Measurements from ENCODE around the gene SCN8A. TPM values are rescaled to one million over a fixed set of nuclear protein-coding genes. Genes with fewer than 3 reads are reported as not detected.

The SCN8A gene
- total RNA-seq, 3 donors from 2014 or later (not counting 1 experiment from before 2014, with no cell fraction given): 0.42 to 0.66 (median 0.65) TPM

DNA sequence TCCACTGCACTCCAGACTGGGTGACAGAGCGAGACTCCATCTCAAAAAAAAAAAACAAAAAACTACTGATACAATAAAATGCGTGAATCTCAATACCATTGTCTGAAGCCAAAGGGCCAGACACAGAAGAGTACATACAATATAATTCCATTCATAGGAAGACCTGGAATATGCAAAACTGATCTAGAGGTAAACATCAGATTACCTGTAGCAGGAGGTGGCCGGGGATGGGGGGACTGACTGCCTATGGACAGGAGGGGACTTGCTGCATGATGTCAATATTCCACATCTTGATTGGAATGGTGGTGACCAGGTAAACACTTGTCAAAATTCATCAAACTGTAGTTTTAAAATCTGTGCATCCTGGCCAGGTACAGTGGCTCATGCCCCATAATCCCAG, 270.0 kb downstream of the SCN8A start:
- intact Hi-C loops (cut with micrococcal nuclease): no loop called here
- no peaks in the 10 kb centered on the region for H3K36me3 ChIP-seq (ENCODE audit: control insufficient read depth, insufficient read depth, low read length)
- H3K4me1 ChIP-seq (ENCODE audit: control insufficient read depth, insufficient read depth, low read length): peaks cover 15% of the 10 kb centered on the region
- TF ChIP-seq, protein P1, sequence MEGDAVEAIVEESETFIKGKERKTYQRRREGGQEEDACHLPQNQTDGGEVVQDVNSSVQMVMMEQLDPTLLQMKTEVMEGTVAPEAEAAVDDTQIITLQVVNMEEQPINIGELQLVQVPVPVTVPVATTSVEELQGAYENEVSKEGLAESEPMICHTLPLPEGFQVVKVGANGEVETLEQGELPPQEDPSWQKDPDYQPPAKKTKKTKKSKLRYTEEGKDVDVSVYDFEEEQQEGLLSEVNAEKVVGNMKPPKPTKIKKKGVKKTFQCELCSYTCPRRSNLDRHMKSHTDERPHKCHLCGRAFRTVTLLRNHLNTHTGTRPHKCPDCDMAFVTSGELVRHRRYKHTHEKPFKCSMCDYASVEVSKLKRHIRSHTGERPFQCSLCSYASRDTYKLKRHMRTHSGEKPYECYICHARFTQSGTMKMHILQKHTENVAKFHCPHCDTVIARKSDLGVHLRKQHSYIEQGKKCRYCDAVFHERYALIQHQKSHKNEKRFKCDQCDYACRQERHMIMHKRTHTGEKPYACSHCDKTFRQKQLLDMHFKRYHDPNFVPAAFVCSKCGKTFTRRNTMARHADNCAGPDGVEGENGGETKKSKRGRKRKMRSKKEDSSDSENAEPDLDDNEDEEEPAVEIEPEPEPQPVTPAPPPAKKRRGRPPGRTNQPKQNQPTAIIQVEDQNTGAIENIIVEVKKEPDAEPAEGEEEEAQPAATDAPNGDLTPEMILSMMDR (IDR thresholded peaks at IDR 0.05): no peak
- ATAC-seq: no peak
- H3K27ac Mint-ChIP-seq: no peak overlapping the region
- peaks cover 32 to 34% of the 10 kb centered on the region in 2 donors for H3K27me3 Mint-ChIP-seq (ENCODE audit: low read depth in 2 of 2)
- H3K4me1 Mint-ChIP-seq: peaks cover 0 to 5% of the 10 kb centered on the region in 2 donors
- DNase-seq: no peak
- H3K4me3 Mint-ChIP-seq: no peak overlapping the region
- H3K27ac ChIP-seq (ENCODE audit: low read length): no peak overlapping the region
- no peaks in the 10 kb centered on the region for H3K9me3 ChIP-seq (ENCODE audit: control insufficient read depth, insufficient read depth, low read length)
- no peaks in the 10 kb centered on the region for H3K9me3 Mint-ChIP-seq
- no peak overlapping the region for H3K4me3 ChIP-seq (ENCODE audit: low read length)
- WGBS (ENCODE audit: insufficient coverage): 93% methylated on average over 3 of the region's 3 CpGs
- no peaks in the 10 kb centered on the region for H3K36me3 Mint-ChIP-seq
- peaks cover 25% of the 10 kb centered on the region for H3K27me3 ChIP-seq (ENCODE audit: control insufficient read depth, insufficient read depth, low read length)

Other genes starting within 250 kb of the SCN8A start
- under 1 TPM in 2 of 3 donors, not detected in 1; 0.53 to 0.66 TPM for gene CELA1, start 244.6 kb upstream of the SCN8A start, total RNA-seq
- gene GALNT6, start 199.8 kb upstream of the SCN8A start, total RNA-seq: 10 to 100 TPM; 19.3 to 38.5 (median 33.9) TPM
- gene SLC4A8, start 166.4 kb upstream of the SCN8A start, total RNA-seq: 10 to 100 TPM in 2 of 3 donors, 1 to 10 TPM in 1; 9.8 to 19.2 (median 13.6) TPM